A549 (cell line): ENCODE measurements around the gene SFR1. TPM values are rescaled to one million over a fixed set of nuclear protein-coding genes. Genes with fewer than 3 reads are reported as not detected.

ENCODE experiments used
- ATAC-seq, 2 experiments: fragments of 200-7000 bp in 1 of 2; fragments of >200 bp in 1 of 2; cut with Nextera tagmentation in 1 of 2; cut with Tn5 transposase in 1 of 2; 3 replicates each; pipeline versions ENCODE4 v1.8.0 to v1.9.1; 2018 to 2020; ENCODE audit warnings: mild to moderate bottlenecking in 1 of 2, moderate library complexity in 1 of 2
- CTCF ChIA-PET: fragments of 300-600 bp; sonication (Branson Sonifier 250); formaldehyde crosslinking; extraction: SDS; loops from one replicate; lab custom pipeline; 2021; ENCODE audit warnings: antibody characterized with exemption, inconsistent platforms; lab: Yijun Ruan, JAX
- POLR2A ChIA-PET: fragments of 350-600 bp; formaldehyde crosslinking; extraction: SDS; loops from one replicate; lab custom pipeline; 2021; ENCODE audit warnings: antibody characterized with exemption, inconsistent platforms; lab: Yijun Ruan, JAX
- DNase-seq, 2 experiments: peaks; one replicate each; pipeline versions ENCODE4 v3.0.0 to v3.0.0-alpha.2; 2011 to 2016; ENCODE audit warnings: low read depth in 1 of 2, low spot score in 1 of 2
- FAIRE-seq: peaks from 2 replicates; lab custom pipeline; 2011; peaks lifted over from hg19 to GRCh38; lab: Jason Lieb, UNC
- H3K27ac ChIP-seq, 2 experiments: fragments of >200 bp; sonication (Bioruptor Twin); formaldehyde crosslinking; 3 replicates each; pipeline ENCODE4 v1.5.1; 2016 to 2017
- H3K4me1 ChIP-seq: fragments of >200 bp; sonication (Bioruptor Twin); formaldehyde crosslinking; 3 replicates; pipeline ENCODE4 v1.6.1; 2016
- H3K4me2 ChIP-seq: fragments of >200 bp; sonication (Bioruptor Twin); formaldehyde crosslinking; 3 replicates; pipeline ENCODE4 v1.6.1; 2016
- H3K4me3 ChIP-seq: fragments of >200 bp; sonication (Bioruptor Twin); formaldehyde crosslinking; 3 replicates; pipeline ENCODE4 v1.5.1; 2016
- H3K9me3 ChIP-seq: fragments of >200 bp; sonication (Bioruptor Twin); formaldehyde crosslinking; 3 replicates; pipeline ENCODE4 v1.6.1; 2016
- BHLHE40 ChIP-seq: IDR thresholded peaks from 2 replicates; pipeline ENCODE4 v1.6.1; 2012; ENCODE audit warnings: low read depth, low read length, inconsistent platforms
- CBX2 ChIP-seq: fragments of 200-600 bp; sonication (generic); IDR thresholded peaks from 2 replicates; pipeline ENCODE4 v1.6.1; 2016; ENCODE audit warnings: low read depth, mild to moderate bottlenecking, borderline replicate concordance
- CBX8 ChIP-seq: fragments of 200-600 bp; sonication (generic); IDR thresholded peaks from 2 replicates; pipeline ENCODE4 v1.6.1; 2016
- CHD2 ChIP-seq: fragments of 150-350 bp; IDR thresholded peaks from 2 replicates; pipeline ENCODE4 v1.6.1; 2014; ENCODE audit warnings: low read length; ENCODE audit not compliant: partially characterized antibody
- EHF ChIP-seq: fragments of 250-450 bp; sonication (Bioruptor Pico); IDR thresholded peaks from 2 replicates; pipeline ENCODE4 v1.5.0; 2020; ENCODE audit warnings: mild to moderate bottlenecking
- FOSB ChIP-seq: fragments of 250-450 bp; sonication (Bioruptor Pico); IDR thresholded peaks from 2 replicates; pipeline ENCODE4 v1.5.0; 2020; ENCODE audit warnings: mild to moderate bottlenecking, moderate library complexity
- FOSL2 ChIP-seq, 2 experiments: fragments of 450-650 bp in 1 of 2; fragments of >200 bp in 1 of 2; sonication (Bioruptor Twin) in 1 of 2; formaldehyde crosslinking; IDR thresholded peaks; 2 replicates each; pipeline versions ENCODE4 v1.5.0 to v1.6.1; 2016 to 2020; ENCODE audit warnings: mild to moderate bottlenecking in 1 of 2, moderate library complexity in 1 of 2
- FOXS1 ChIP-seq: fragments of 250-450 bp; sonication (Bioruptor Pico); IDR thresholded peaks from 2 replicates; pipeline ENCODE4 v1.5.0; 2020; ENCODE audit warnings: mild to moderate bottlenecking, moderate library complexity
- HOXA7 ChIP-seq: fragments of 250-450 bp; sonication (Bioruptor Pico); IDR thresholded peaks from 2 replicates; pipeline ENCODE4 v1.5.0; 2020; ENCODE audit warnings: mild to moderate bottlenecking, moderate library complexity
- HOXB13 ChIP-seq: fragments of 250-450 bp; sonication (Bioruptor Pico); IDR thresholded peaks from 2 replicates; pipeline ENCODE4 v1.5.0; 2020; ENCODE audit warnings: low read depth, mild to moderate bottlenecking, moderate library complexity
- JUN ChIP-seq, 2 experiments: fragments of >200 bp; sonication (Bioruptor Twin); formaldehyde crosslinking; IDR thresholded peaks; 2 replicates in 1 of 2; 3 replicates in 1 of 2; pipeline ENCODE4 v1.6.1; 2016 to 2017
- JUNB ChIP-seq: fragments of >200 bp; sonication (Bioruptor Twin); formaldehyde crosslinking; IDR thresholded peaks from 2 replicates; pipeline ENCODE4 v1.6.1; 2016
- MAFK ChIP-seq: fragments of 450-650 bp; IDR thresholded peaks from 2 replicates; pipeline ENCODE4 v1.6.1; 2014; ENCODE audit not compliant: partially characterized antibody
- MAX ChIP-seq: IDR thresholded peaks from 2 replicates; pipeline ENCODE4 v1.6.1; 2012
- MAZ ChIP-seq: fragments of 150-350 bp; IDR thresholded peaks from 2 replicates; pipeline ENCODE4 v1.6.1; 2014; ENCODE audit warnings: antibody characterized with exemption, low read depth, low read length, borderline replicate concordance
- NFE2L2 ChIP-seq: fragments of 150-350 bp; conservative IDR thresholded peaks from 2 replicates; pipeline ENCODE4 v1.6.1; 2014; ENCODE audit warnings: low read length
- NPAS2 ChIP-seq: fragments of 250-450 bp; sonication (Bioruptor Pico); IDR thresholded peaks from 2 replicates; pipeline ENCODE4 v1.8.0; 2022; ENCODE audit warnings: mild to moderate bottlenecking, moderate library complexity, borderline replicate concordance
- NR3C1 ChIP-seq: fragments of >200 bp; sonication (Bioruptor Twin); formaldehyde crosslinking; IDR thresholded peaks from 3 replicates; pipeline ENCODE4 v1.6.1; 2017
- POLR2A ChIP-seq: IDR thresholded peaks from 2 replicates; pipeline ENCODE4 v1.6.1; 2012; ENCODE audit warnings: mild to moderate bottlenecking, low read length
- POLR2AphosphoS2 ChIP-seq: conservative IDR thresholded peaks from 2 replicates; pipeline ENCODE4 v1.6.1; 2012; ENCODE audit warnings: low read length, improper control_type of control experiment, inconsistent platforms
- RAD21 ChIP-seq, 2 experiments: fragments of >200 bp in 1 of 2; sonication (Bioruptor Twin) in 1 of 2; formaldehyde crosslinking in 1 of 2; IDR thresholded peaks in 1 of 2; conservative IDR thresholded peaks in 1 of 2; 2 replicates in 1 of 2; 3 replicates in 1 of 2; pipeline ENCODE4 v1.6.1; 2012 to 2018; ENCODE audit warnings: inconsistent platforms in 1 of 2
- RARB ChIP-seq: fragments of 250-450 bp; sonication (Bioruptor Pico); IDR thresholded peaks from 2 replicates; pipeline ENCODE4 v1.8.0; 2021; ENCODE audit warnings: mild to moderate bottlenecking, moderate library complexity
- REST ChIP-seq: fragments of 200-600 bp; sonication (generic); IDR thresholded peaks from 2 replicates; pipeline ENCODE4 v1.6.1; 2016; ENCODE audit warnings: antibody characterized with exemption, mild to moderate bottlenecking, moderate library complexity
- RFX5 ChIP-seq: fragments of 450-650 bp; IDR thresholded peaks from 2 replicates; pipeline ENCODE4 v1.7.1; 2014; ENCODE audit warnings: antibody characterized with exemption, mild to moderate bottlenecking, moderate library complexity
- SMC3 ChIP-seq: fragments of >200 bp; sonication (Bioruptor Twin); formaldehyde crosslinking; IDR thresholded peaks from 3 replicates; pipeline ENCODE4 v1.6.1; 2018; ENCODE audit warnings: inconsistent platforms
- TFCP2L1 ChIP-seq: fragments of 250-450 bp; sonication (Bioruptor Pico); IDR thresholded peaks from 2 replicates; pipeline ENCODE4 v1.5.0; 2021; ENCODE audit warnings: mild to moderate bottlenecking
- ZC3H11A ChIP-seq: fragments of 450-650 bp; IDR thresholded peaks from 2 replicates; pipeline ENCODE4 v1.6.1; 2014; ENCODE audit warnings: antibody characterized with exemption, mild to moderate bottlenecking
- ZFP36 ChIP-seq: fragments of 450-650 bp; IDR thresholded peaks from 2 replicates; pipeline ENCODE4 v1.6.1; 2014; ENCODE audit warnings: borderline replicate concordance; ENCODE audit not compliant: partially characterized antibody
- ZNF302 ChIP-seq: fragments of 250-450 bp; sonication (Bioruptor Pico); IDR thresholded peaks from 2 replicates; pipeline ENCODE4 v1.9.0; 2021; ENCODE audit warnings: inconsistent platforms, mild to moderate bottlenecking, moderate library complexity
- ZSCAN20 ChIP-seq: fragments of 250-450 bp; sonication (Bioruptor Pico); IDR thresholded peaks from 2 replicates; pipeline ENCODE4 v1.8.0; 2022; ENCODE audit warnings: mild to moderate bottlenecking, moderate library complexity
- WGBS: methylation state at CpG from one replicate; pipeline ENCODE4 v1.1.6; 2017; ENCODE audit errors: missing lambda C conversion rate; 5-methylcytosine and 5-hydroxymethylcytosine counted together
- polyA plus RNA-seq, 4 experiments: library from polyadenylated mRNA; depleted of rRNA in 3 of 4; stranded (reverse); fragments of >200 nt; fragmentation: RNase III in 1 of 4; extraction: RNeasy Plus Mini Kit Qiagen cat#74134 plus additional on column Dnase treatment in 1 of 4; gene quantifications; 2 replicates in 3 of 4; 3 replicates in 1 of 4; pipeline ENCODE4 v1.2.3, GENCODE V29; 2011 to 2017

Gene SFR1
- polyA plus RNA-seq, 2 of the 4 experiments (the other 2 are of a cell fraction): 16.2 to 17.6 TPM

DNA sequence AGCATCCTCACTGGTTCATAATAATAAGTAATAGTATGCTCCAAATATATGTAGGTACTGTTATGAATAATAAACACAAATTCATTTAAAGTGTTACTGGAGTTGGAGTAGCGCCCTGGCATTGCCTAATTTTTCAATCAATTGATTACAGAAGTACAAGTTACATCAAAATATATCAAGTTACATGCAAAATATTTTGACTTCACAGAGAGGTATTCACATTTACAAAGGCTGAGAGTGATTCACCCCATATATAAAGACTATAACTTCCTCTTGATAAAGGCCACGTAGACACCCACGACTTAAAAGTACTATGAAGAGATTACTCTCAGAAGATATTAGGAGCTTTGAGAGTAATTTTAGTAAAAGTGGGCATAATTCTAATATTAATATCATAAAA is 22.7 kb upstream of the SFR1 start:
- DNase-seq: no peak
- Histone ChIP-seq H3K27ac (no peak overlapping the region), H3K4me1 (no peaks in the 10 kb centered on the region; the same call in 2 of the 3 replicates), H3K4me3 (no peak overlapping the region), H3K4me2 (no peak overlapping the region), H3K9me3 (peaks cover 13% of the 10 kb centered on the region; the same call in 2 of the 3 replicates)
- FAIRE-seq: peak; percentile 32
- no peak for TF ChIP-seq CBX2
- no peak for TF ChIP-seq NPAS2
- TF ChIP-seq SMC3: no peak
- TF ChIP-seq RAD21 (conservative IDR thresholded peaks at IDR 0.05 in 1 of 2, IDR thresholded peaks at IDR 0.05 in 1 of 2): no peak
- TF ChIP-seq POLR2AphosphoS2: no peak
- no peak for TF ChIP-seq ZC3H11A
- no peak for TF ChIP-seq MAZ
- TF ChIP-seq BHLHE40: no peak
- TF ChIP-seq TFCP2L1: no peak
- TF ChIP-seq CBX8: no peak
- no peak for TF ChIP-seq ZNF302 (CRISPR knock-in tag)
- no peak for TF ChIP-seq FOSL2 (IDR thresholded peaks at IDR 0.05)
- no peak for TF ChIP-seq FOSL2 (CRISPR knock-in tag; IDR thresholded peaks at IDR 0.05)
- no peak for TF ChIP-seq ZSCAN20 (CRISPR knock-in tag)
- no peak for TF ChIP-seq JUN (IDR thresholded peaks at IDR 0.05)
- TF ChIP-seq EHF (CRISPR knock-in tag): no peak
- no peak for TF ChIP-seq RARB (CRISPR knock-in tag)
- no peak for TF ChIP-seq JUNB
- 79% methylated on average over 3 of the region's 3 CpGs for WGBS
- no peak for ATAC-seq
- ChIA-PET CTCF (interaction anchor here (0.7 to 1.7 kb wide), 4 partner anchors 8 to 44 kb away, joined by 3 to 5 read pairs (median 4); partner anchors contain the start of gene SFR1), POLR2A (no interaction called here)

- DNase-seq (no peak), FAIRE-seq (no peak), ATAC-seq (no peak)
- ChIA-PET POLR2A (no interaction called here), CTCF (interaction anchor here (0.7 to 1.7 kb wide), 6 partner anchors 8 to 54 kb away, joined by 3 to 5 read pairs (median 4); partner anchors contain the start of gene SFR1)
- peaks cover 4% of the 10 kb centered on the region; the same call in 2 of the 3 replicates for H3K4me1 ChIP-seq
- TF ChIP-seq HOXA7 (CRISPR knock-in tag) (no peak), ZNF302 (CRISPR knock-in tag) (no peak), POLR2AphosphoS2 (no peak), CBX8 (no peak), FOXS1 (CRISPR knock-in tag) (no peak), NR3C1 (no peak), FOSB (CRISPR knock-in tag) (no peak)
- H3K4me3 ChIP-seq: no peak overlapping the region
- H3K9me3 ChIP-seq: peaks cover 10% of the 10 kb centered on the region; the same call in 2 of the 3 replicates
- H3K4me2 ChIP-seq: no peak overlapping the region
- no peak overlapping the region for H3K27ac ChIP-seq
These were observed 22.0 kb upstream of the SFR1 start for GRCh38 chr10:104099941-104100340.

DNA sequence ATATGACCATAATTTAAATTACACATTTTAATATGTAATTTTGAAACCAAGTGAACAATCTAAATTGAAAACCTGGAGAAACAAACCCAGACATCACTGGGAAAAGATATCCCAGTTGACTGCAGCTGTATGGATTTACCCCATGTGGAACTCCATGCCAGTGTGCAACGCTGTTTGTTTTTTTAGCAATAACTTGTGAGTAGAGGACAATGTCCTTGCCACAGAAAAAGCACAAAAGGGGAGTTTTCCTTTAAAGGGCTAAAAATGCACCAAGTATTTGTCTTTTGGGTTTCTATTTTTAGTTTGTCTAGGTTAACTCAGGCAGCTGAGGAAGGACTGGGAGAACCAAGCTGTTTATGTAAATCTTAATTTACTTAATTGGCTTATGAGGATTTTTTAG is 21.2 kb upstream of the SFR1 start:
- TF ChIP-seq REST: no peak
- no peak for TF ChIP-seq RFX5
- no peak for TF ChIP-seq MAX
- TF ChIP-seq MAFK: no peak
- TF ChIP-seq ZFP36: no peak
- TF ChIP-seq CHD2: no peak
- no peak for TF ChIP-seq HOXB13 (CRISPR knock-in tag)
- TF ChIP-seq POLR2A: no peak
- TF ChIP-seq SMC3: no peak
- no peak for TF ChIP-seq NFE2L2
- ChIA-PET POLR2A (no interaction called here), CTCF (interaction anchor here (0.8 to 1.7 kb wide), 4 partner anchors 22 to 55 kb away, joined by 3 to 5 read pairs (median 4); partner anchors contain the start of gene SFR1)
- Histone ChIP-seq H3K27ac (no peak overlapping the region), H3K4me1 (peaks cover 9% of the 10 kb centered on the region; the same call in 2 of the 3 replicates), H3K4me2 (no peak overlapping the region), H3K4me3 (no peak overlapping the region), H3K9me3 (peaks cover 10% of the 10 kb centered on the region; the same call in 2 of the 3 replicates)
- no peak for FAIRE-seq
- ATAC-seq: no peak
- WGBS: 0% methylated on average over 1 of the region's 1 CpG
- DNase-seq: no peak
